EH (cell line): ENCODE measurements around the gene HMGCL.
A peak's percentile ranks its signal among the peaks of the same experiment; 100 is the strongest.
"Not testable (repeated sequence)": the region's sequence is repeated elsewhere in the genome, so short reads cannot be mapped to it uniquely, and the experiment has no call there.

ENCODE experiments used
- DNase-seq: peaks from one replicate; pipeline ENCODE4 v3.0.0-alpha.2; 2015; ENCODE audit warnings: low read depth

The HMGCL gene

DNA sequence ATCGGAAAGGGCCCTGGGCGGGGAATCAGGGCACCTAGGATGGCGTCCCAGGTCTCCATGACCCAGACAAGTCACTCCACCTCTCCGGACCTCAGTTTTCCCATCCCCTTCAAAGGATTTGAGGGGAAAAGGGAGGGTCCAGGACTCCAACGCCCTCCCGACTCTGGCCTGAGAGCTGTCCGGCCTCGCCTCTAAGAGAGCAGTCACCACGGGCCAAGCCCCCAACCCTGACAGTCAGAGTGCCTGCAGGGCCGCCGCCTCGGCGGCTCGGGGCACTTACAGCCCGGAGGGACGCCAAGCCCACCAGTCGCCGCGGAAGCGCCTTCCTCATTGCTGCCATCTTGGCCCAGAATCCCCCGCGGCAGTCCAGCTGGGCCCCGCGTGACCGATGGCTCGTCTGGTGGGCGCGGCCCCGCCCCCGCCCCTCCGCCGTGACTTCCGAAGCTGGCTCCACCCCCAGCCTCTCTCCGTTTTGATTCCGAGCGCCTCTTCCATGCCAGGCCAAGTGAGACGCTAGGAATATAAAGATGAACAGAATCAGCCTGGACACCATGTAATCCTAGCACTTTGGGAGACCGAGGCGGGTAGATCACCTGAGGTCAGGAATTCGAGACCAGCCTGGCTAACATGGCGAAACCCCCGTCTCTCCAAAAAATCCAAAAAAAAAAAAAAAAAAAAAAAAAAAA is at the start of gene HMGCL:
Gene HMGCL, minus strand, starts transcription at position 354 of the 686 bp plus-strand sequence. Its CDS starts 14 bp downstream, at position 340.
- DNase-seq = peak; percentile 91

DNA sequence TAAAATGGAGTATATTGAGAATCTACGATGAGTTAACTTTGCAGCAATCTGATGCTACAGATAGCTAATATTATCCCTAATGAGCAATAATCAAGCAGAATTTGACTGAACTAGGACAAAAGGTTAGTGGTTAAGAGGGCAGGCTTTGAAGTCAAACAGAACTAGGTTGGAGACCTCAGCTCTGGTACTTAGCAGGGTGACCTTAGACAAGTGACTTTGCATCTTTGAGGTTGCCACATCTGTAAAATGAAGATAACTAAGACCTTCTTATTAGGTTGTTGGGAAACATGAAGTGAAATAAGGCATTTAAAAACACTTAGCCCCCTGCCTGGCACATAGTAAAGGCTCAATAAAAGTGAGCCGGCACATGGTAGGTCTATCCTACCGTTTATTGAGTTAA is 47.2 kb upstream of the HMGCL start:
- no peak for DNase-seq

DNA sequence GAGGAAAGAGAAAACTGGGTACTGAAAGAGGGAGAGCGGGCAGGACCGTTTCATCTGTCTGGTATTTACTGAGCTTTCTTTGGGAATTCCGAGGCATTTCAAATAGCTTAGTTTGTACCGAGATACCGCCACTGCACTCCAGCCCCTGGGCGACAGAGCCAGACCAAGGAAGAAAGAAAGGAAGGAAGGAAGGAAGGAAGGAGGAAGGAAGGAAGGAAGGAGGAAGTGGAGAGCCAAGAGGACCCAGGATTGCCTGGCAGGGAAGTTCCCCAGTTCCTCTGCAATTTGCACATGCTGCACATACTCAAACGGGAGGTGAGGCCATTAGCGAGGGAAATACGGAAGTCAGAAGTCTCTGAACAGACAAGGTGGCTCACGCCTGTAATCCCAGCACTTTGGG is 43.8 kb upstream of the HMGCL start:
- DNase-seq = peak; percentile 48

DNA sequence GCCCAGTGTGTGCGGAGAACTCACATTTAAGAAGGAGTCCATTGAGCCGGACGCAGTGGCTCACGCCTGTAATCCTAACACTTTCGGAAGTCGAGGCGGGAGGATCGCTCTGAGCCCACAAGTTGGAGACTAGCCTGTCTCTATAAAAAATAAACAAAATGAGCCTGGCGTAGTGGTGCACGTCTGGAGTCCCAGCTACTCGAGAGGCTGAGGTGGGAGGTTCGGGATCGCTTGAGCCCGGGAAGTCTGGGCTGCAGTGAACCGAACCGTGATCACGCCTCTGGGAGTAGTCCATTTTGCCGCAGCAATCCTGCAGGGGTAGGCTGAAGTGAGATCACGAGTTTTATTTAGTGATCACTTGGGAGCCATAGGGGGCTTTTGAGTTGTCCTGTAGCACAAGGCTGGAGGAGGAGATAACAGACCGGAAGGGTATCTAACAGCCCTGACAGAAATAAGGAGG is 43.4 kb upstream of the HMGCL start:
- no peak for DNase-seq

DNA sequence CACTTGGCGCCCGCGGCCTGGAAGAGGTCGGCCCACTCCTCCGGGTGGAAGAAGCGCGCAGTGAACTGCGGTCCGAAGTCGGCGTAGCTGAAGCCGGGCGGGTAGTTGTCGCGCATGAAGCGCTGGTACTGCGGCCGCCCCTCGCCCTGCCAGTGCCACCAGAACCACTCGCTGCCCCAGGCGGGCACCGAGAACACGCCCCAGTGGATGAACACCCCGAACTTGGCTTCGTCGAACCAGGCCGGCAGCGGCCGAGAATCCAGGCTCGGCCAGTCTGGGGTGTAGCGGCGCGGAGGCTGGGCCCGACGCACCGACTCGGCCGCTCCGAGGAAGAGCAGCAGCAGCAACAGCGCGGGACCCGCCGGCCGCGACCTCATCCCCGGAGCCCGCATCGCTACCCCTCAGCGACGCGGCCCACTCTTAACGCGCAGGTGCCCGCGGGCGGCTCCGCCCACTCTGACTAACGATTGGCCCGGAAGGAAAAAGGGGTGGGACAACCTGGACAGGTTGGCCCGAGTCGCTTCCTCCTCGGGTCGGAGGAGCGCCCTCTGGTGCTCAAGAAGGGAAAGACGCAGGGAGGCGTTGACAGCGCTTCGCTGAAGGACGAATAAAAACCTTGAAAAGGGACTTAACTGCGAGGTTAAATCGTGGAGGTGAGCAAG is 42.8 kb upstream of the HMGCL start, which contains the start of gene FUCA1:
Gene FUCA1, minus strand, starts transcription at position 396 of the 662 bp plus-strand sequence. Its CDS starts 4 bp downstream, at position 392.
- DNase-seq = peak; percentile 87

DNA sequence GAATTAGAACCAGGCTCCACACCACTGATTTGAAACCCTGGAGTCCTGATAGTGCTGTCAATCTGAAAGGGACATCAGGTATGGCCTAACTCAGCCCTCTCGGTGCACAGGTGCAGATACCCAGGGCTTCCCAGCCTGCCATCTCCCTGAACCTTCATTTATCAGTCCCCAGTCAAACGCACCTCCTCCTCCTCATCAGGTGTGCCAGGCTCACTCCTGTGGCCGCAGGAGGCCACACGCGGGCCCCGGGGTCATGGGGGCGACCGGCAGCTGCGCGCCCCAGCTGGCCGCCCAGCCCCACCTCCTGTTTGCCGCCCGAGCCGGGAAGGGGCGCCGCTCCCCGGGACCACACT is 42.3 kb upstream of the HMGCL start:
- no peak for DNase-seq

DNA sequence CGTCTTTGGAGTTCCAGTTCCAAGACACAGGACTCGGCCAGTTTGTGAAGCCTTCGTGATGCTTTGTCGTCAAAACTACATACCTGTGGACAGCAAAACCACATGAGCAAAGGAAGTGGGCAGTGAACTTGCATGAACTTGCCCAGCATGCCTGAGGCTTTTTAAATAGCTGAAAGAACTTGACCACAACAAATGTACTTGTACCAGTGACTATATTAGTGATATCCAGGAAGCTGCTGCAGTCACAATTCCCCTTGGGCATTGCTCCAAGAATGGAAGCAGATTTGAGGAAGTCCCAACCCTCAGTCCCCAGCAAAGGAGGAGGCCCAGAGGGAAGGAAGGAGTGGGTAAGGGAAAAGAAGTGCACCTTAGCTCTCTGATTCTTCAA is 40.3 kb upstream of the HMGCL start:
- DNase-seq = peak; percentile 90

DNA sequence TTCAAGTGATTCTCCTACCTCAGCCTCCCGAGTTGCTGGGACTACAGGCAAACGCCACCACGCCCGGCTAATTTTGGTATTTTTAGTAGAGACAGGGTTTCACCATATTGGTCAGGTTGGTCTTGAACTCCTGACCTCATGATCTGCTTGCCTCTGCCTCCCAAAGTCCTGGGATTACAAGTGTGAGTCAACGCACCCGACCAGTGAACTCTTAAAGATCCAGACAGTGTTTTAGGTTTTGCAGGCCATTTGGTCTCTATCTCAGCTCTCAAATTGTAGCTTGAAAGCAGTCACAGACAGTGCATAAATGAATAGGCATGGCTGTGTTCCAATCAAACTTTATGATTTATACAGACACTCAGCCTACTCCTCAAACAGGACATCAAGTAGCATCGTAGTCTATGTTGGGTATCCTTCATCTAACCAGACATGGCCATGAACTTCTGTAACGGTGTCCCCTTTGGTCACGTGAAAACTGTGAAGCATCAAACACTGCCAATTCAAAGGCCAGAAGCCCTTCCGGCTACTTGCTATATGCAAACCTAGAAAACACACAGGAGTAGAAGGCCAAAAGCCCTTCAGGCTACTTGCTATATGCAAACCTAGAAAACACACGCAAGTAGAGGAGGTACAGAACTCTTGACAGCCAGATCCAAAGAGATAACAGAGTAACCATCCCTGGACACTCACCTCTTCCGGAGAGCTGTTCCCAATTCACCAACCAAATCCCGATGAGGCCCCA is 39.7 kb upstream of the HMGCL start:
- no peak for DNase-seq

DNA sequence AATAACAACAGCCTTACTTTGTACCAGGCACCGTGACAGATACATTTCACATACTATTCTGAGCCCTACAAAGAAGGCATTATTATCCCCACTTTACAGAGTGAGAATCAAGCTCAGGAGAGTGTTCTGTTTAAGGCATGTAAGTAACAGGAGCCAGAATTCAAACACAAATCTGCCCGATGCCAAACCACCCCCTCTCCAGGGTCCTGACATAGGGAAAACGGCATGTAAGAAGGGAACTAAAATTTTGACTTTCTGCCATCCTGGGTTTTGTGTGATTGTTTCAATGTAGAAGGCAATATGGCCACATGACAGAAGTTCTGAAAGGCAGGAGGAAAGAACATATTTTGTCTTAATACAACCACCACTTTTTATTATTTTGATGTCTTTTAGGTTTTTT is 37.4 kb upstream of the HMGCL start:
- no peak for DNase-seq

DNA sequence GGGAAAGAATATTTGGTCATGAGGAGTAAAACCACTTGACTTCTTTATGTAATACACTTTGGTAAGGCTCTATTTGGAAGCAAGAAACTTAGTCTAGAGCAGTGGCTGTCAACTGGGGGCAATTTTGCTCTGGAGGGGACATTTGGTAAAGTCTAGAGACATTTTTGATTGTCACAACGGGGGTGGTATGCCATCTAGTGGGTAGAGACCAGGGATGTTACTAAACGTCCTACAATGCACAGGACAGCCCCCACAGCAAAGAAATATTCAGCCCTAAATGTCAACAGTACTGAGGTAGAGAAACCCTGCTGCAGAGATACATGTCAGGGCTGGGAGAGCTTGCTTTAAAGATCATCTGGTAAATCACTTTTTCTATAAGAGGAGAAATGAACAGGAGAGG is 29.3 kb upstream of the HMGCL start:
- DNase-seq = peak; percentile 45

DNA sequence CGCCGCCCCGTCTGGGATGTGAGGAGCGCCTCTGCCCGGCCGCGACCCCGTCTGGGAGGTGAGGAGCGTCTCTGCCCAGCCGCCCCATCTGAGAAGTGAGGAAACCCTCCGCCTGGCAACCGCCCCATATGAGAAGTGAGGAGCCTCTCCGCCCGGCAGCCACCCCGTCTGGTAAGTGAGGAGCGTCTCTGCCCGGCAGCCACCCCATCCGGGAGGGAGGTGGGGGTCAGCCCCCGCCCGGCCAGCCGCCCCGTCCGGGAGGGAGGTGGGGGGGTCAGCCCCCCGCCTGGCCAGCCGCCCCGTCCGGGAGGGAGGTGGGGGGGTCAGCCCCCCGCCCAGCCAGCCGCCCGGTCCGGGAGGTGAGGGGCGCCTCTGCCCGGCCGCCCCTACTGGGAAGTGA is 27.9 kb upstream of the HMGCL start:
- DNase-seq = not testable (repeated sequence)

DNA sequence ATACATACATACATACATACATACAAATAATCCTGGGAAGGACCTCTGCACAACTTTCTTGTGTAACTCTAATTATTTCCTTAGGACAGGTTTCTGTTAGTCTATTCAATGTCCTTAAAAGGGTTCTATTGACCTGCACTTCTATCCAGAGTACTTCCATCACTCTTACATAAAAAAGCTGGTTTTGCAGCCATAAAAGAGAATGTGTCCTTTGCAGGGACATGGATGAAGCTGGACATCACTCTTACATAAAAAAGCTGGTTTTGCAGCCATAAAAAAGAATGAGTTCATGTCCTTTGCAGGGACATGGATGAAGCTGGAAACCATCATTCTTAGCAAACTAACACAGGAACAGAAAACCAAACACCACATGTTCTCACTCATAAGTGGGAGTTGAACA is 26.2 kb upstream of the HMGCL start:
- not testable (repeated sequence) for DNase-seq

DNA sequence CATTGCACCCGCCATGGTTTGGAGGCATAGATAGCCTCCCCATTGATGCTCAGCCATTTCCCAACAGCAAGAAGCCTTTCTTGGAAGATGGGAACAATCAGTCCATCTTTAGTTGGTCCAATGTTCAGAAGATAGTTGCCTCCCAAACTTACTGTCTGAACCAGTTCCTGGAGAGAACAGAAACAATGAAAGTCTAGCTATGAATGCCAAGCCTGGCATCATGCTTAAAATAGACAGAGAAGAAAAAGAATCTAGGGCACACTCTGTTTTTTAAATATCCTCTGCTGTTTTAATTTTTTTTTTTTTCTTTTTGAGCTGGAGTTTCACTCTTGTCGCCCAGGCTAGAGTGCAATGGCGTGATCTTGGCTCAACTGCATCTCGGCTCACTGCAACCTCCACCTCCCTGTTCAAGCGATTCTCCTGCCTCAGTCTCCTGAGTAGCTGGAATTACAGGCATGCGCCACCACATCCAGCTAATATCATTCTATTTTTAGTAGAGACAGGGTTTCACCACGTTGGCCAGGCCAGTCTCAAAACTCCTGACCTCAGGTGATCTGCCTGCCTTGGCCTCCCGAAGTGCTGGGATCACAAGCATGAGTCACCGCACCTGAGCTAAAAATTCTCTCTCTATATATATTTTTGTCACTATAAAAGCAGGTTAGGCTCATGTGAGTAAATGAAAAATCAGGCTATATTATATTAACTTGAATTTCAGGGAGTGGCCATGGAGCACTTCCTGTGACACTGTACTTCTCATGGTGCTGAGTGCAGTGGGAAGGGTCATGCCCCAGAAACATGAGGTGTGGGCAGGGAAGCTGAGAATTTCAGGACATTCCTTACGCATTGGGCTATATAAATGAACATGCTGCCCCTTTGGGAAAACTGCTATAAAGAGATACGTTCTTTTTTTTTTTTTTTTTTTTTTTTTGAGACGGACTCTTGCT is 23.7 kb upstream of the HMGCL start:
- no peak for DNase-seq

DNA sequence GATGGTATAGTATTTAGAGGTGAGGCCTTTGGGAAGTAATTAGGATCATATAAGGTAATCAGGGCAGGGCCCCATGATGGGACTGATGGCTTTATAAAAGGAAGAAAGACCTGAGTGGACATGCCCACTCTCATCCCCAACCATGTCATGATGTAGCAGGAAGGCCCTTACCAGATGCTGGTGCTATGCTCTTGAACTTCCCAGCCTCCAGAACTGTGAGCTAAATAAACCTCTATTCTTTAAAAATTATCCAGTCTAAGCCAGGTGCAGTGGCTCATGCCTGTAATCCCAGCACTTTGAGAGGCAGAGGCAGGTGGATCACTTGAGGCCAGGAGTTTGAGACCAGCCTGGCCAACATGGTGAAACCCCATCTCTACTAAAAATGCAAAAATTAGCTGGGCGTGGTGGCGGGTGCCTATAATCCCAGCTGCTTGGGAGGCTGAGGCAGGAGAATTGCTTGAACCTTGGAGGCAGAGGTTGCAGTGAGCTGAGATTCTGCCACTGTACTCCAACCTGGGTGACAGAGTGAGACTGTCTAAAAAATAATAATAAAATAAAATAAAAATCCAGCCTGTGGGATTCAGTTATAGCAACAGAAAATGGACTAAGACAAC is 22.4 kb upstream of the HMGCL start:
- DNase-seq = not testable (repeated sequence)

DNA sequence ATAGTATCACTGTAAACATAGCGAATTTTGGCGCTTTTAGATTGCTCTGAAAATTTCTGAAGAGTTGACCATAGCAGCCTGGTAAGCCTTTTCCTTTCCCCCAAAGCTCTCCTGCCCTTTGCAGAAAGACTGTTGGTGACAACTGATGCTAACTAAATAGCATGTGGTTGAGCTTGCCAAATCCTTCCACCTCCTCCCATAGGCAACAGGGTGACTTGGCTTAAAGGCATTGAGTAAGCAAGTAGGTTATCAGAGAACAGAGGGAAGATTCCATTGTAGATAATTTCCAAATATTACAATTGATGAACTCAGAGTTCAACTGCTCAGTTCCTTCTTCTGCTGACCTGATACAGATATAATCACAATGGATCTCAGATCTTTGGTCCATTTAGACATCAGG is 19.9 kb upstream of the HMGCL start:
- DNase-seq = no peak

DNA sequence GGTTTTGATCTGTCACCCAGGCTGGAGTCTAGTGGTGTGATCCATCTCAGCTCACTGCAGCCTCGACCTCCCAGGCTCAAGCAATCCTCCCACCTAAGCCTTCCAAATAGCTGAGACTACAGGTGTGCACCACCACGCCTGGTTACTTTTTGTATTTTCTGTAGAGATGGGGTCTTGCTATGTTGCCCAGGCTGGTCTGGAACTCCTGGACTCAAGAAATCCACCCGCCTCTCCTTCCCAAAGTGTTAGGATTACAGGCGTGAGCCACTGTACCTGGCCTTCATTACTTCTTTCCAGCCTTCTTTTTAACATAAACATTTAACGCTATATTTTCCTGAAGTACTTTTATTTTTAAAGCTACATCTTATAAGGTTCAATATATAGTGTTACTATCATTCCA is 18.4 kb upstream of the HMGCL start:
- no peak for DNase-seq

DNA sequence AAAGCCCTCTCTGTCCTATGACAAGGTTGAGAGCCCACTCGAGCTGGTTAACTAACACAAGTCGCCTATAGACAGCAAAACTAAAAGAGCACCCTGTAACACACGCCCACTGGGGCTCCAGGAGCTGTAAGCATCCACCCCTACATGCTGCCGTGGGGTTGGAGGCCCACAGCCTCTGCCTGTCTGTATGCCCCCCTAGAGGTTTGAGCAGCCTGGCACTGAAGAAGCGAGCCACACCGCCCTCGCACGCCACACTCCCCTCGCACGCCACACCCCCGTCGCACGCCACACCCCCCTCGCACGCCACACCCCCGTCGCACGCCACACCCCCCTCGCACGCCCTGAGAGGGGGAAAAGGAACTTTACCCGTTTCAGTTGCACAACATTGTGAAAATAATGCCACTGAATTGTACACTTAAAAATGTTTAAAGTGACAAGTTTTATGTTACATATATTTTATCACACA is 13.2 kb upstream of the HMGCL start:
- DNase-seq = peak; percentile 59

DNA sequence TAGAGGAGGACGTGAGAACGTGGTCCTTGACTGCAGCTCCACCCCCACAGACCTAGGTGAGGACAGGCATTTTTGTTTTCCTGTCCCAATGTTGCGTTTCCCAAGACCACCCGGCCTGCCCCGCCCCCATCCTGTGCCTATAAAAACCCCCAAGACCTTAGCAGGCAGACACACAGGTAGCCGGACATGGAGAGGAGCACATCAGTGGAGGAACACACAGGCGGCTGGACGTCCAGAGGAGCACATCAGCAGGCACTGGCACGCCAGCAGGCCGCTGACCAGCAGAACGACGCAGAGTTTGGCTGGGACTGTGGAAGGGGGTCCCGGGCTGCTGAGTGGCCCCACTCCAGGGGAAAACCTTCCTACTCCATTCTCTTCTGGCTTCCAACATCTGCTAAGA is 12.7 kb upstream of the HMGCL start:
- peak; percentile 2 for DNase-seq

DNA sequence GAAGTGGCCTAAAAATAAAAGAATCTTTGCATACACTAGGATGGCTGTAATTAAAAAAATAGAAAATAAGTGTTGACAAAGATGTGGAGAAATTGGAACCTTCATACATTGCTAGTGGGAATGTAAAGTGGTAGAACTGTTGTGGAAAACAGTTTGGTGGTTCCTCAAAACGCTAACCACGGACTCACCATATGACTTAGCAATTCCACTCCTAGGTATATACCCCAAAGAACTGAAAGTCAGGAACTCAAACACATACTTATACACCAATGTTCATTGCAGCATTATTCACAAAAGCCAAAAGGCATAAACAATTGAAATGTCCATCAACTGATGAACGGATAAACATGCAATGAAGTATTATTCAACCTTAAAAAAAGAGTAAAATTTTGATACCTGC is 10.8 kb upstream of the HMGCL start:
- DNase-seq = no peak

DNA sequence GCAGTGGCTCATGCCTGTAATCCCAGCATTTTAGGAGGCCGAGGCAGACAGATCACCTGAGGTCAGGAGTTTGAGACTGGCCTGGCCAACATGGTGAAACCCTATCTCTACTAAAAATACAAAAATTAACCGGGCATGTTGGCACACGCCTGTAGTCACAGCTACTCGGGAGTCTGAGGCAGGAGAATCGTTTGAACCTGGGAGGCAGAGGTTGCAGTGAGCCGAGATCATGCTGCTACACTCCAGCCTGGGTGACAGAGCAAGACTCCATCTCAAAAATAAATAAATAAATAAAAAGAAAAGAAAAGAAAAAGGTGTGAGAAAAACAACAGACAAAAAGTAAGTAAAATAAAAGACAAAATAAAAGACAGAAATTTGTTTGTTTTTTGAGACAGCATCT is 8.9 kb upstream of the HMGCL start:
- DNase-seq = not testable (repeated sequence)

DNA sequence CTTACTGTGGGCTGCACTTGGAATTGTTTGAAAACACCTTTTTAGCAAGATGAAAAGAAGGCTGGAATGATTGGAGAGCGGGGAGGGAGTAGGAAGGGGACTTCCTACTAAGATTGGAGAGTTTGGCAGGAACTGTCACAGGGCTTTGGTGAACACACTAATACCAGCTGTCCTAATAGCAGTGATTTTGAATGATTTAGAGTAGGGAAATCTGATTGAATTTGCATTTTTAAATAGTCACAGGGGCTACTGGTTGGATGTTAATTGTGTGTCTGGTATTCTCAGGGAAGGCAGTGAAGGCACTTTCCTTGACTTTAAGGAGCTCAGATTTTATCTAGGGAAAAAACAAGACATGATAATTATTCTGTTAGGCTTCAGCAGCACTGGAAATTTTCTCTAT is 2.5 kb upstream of the HMGCL start:
- DNase-seq = no peak
